CD4-positive, alpha-beta T cell treated with Interleukin-17A for 4 hours (primary cell): Measurements from ENCODE around the gene TRIP6.
A peak's percentile ranks its signal among the peaks of the same experiment; 100 is the strongest.

Experiments used
- DNase-seq: peaks from one replicate; pipeline ENCODE4 v3.0.0-alpha.2; 2020; ENCODE audit warnings: mixed read lengths

Gene TRIP6

GRCh38 chr7:100867040-100867775 is at the start of gene TRIP6:
Gene TRIP6 (plus strand): TSS chr7:100867387. CDS start chr7:100867498, 111 bp downstream.
- DNase-seq: peak; percentile 69

- DNase-seq: no peak
These were observed 48.8 kb upstream of the TRIP6 start for GRCh38 chr7:100818366-100818765.

GRCh38 chr7:100818825-100819224 is 48.4 kb upstream of the TRIP6 start:
- no peak for DNase-seq

GRCh38 chr7:100819586-100819985 is 47.6 kb upstream of the TRIP6 start:
- no peak for DNase-seq

- DNase-seq: no peak
These were observed 44.7 kb upstream of the TRIP6 start for GRCh38 chr7:100822236-100823139.

GRCh38 chr7:100823140-100823525 is 44.1 kb upstream of the TRIP6 start:
- DNase-seq: no peak

GRCh38 chr7:100823534-100823933 is 43.7 kb upstream of the TRIP6 start:
- no peak for DNase-seq

- DNase-seq: no peak
These were observed 42.5 kb upstream of the TRIP6 start for GRCh38 chr7:100824499-100825214.

GRCh38 chr7:100825215-100825671 is 41.9 kb upstream of the TRIP6 start:
- DNase-seq: no peak

GRCh38 chr7:100825751-100826513 is 41.3 kb upstream of the TRIP6 start:
- no peak for DNase-seq

GRCh38 chr7:100826514-100827329 is 40.5 kb upstream of the TRIP6 start:
- no peak for DNase-seq

- DNase-seq: peak; percentile 10
These were observed 39.6 kb upstream of the TRIP6 start, which contains the start of gene EPHB4 for GRCh38 chr7:100827330-100828226. Gene EPHB4 (minus strand): TSS chr7:100827523. CDS start chr7:100827030, 493 bp downstream.

- no peak for DNase-seq
These were observed 38.0 kb upstream of the TRIP6 start for GRCh38 chr7:100829150-100829716.

GRCh38 chr7:100830396-100830795 is 36.8 kb upstream of the TRIP6 start:
- DNase-seq: no peak

GRCh38 chr7:100832281-100832633 is 34.9 kb upstream of the TRIP6 start:
- no peak for DNase-seq

- no peak for DNase-seq
These were observed 31.0 kb upstream of the TRIP6 start for GRCh38 chr7:100835903-100836811.

GRCh38 chr7:100836812-100837098 is 30.4 kb upstream of the TRIP6 start:
- DNase-seq: no peak

GRCh38 chr7:100837099-100837836 is 29.9 kb upstream of the TRIP6 start:
- peak; percentile 87 for DNase-seq
